ENCODE measurements around the gene CRADD.

The CRADD gene

DNA sequence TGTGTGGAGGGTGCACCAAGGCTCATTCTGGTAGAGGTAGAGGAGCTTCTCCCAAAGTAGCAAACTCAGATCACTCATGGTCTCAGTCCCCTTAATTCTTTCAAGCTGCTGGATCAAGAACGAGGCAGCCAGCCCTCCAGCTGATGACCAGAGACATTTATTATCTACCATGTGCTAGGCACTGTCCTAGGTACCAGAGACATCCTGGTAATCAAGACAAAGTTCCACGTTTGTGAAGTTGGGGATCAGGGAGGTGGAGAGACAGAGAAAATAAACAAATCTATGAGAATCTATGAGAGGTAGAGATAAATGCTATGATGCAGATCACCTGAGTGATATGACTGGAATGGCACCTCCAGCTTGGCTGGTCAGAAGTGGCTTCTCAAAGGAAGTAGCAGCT, 130.2 kb downstream of the CRADD start:
- no peak for DNase-seq (ENCODE audit: low read depth, low spot score)
- Histone ChIP-seq H3K36me3 (ENCODE audit: insufficient read depth, low read length) (no peaks in the 10 kb centered on the region), H3K9ac (ENCODE audit: insufficient read length) (no peak overlapping the region), H3K4me3 (no peak overlapping the region), H3K27ac (no peak overlapping the region), H3K9me3 (ENCODE audit: low read depth, low read length) (no peaks in the 10 kb centered on the region)
- TF ChIP-seq POLR2AphosphoS5 (IDR thresholded peaks at IDR 0.05; ENCODE audit: borderline replicate concordance, low read depth, low read length) (no peak), EZH2 (IDR thresholded peaks at IDR 0.05) (no peak), FOXP2 (optimal IDR thresholded peaks at IDR 0.05; ENCODE audit: control extremely low read depth, extremely low read length, insufficient read depth) (no peak)

GRCh38 chr12:93808169-93808899, 131.2 kb downstream of the CRADD start:
- H3K36me3 ChIP-seq (ENCODE audit: insufficient read depth, low read length), result no peaks in the 10 kb centered on the region

GRCh38 chr12:93812626-93813025, 135.5 kb downstream of the CRADD start:
- Histone ChIP-seq H3K36me3 (ENCODE audit: insufficient read depth, low read length) (no peaks in the 10 kb centered on the region), H3K9ac (ENCODE audit: insufficient read length) (no peak overlapping the region), H3K27ac (peak overlapping the region; percentile 90), H3K4me3 (peak overlapping the region; percentile 15), H3K9me3 (ENCODE audit: low read depth, low read length) (no peaks in the 10 kb centered on the region)
- TF ChIP-seq EZH2 (IDR thresholded peaks at IDR 0.05) (no peak), POLR2AphosphoS5 (IDR thresholded peaks at IDR 0.05; ENCODE audit: borderline replicate concordance, low read depth, low read length) (no peak; the same call in 1 of the 2 replicates), FOXP2 (optimal IDR thresholded peaks at IDR 0.05; ENCODE audit: control extremely low read depth, extremely low read length, insufficient read depth) (no peak)
- peak; percentile 69 for DNase-seq (ENCODE audit: low read depth, low spot score)

More at GRCh38 chr12:93808169-93808899, 131.2 kb downstream of the CRADD start:
- Histone ChIP-seq H3K9ac (ENCODE audit: insufficient read length) (no peak overlapping the region), H3K27ac (no peak overlapping the region), H3K9me3 (ENCODE audit: low read depth, low read length) (no peaks in the 10 kb centered on the region), H3K4me3 (no peak overlapping the region)
- no peak for DNase-seq (ENCODE audit: low read depth, low spot score)
- TF ChIP-seq POLR2AphosphoS5 (IDR thresholded peaks at IDR 0.05; ENCODE audit: borderline replicate concordance, low read depth, low read length) (no peak), EZH2 (IDR thresholded peaks at IDR 0.05) (no peak), FOXP2 (optimal IDR thresholded peaks at IDR 0.05; ENCODE audit: control extremely low read depth, extremely low read length, insufficient read depth) (no peak)

DNA sequence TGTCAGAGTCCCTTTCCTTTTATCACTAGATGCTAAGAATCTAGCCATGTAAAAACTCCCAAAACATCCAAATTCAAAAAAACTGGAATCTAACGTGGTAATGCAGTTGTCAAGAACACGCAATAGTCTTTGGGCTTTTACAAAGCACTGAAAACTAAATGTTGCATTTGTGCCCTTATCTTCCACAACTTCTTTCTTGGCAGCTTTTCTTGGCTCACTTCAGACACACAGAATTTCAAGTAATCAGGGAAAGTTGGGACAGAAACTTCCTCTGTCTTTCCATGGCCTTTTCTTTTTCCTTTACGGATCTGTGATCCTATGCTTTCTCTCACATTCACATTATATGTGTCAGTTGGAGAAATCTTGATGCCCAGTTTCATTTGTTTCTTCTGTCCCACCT, 136.0 kb downstream of the CRADD start:
- no peak for TF ChIP-seq FOXP2 (optimal IDR thresholded peaks at IDR 0.05; ENCODE audit: control extremely low read depth, extremely low read length, insufficient read depth)
- no peak for TF ChIP-seq EZH2 (IDR thresholded peaks at IDR 0.05)
- no peak for TF ChIP-seq POLR2AphosphoS5 (IDR thresholded peaks at IDR 0.05; ENCODE audit: borderline replicate concordance, low read depth, low read length)
- no peaks in the 10 kb centered on the region for H3K9me3 ChIP-seq (ENCODE audit: low read depth, low read length)
- peak overlapping the region; percentile 15 for H3K4me3 ChIP-seq
- H3K9ac ChIP-seq (ENCODE audit: insufficient read length), result no peak overlapping the region
- H3K27ac ChIP-seq, result peak overlapping the region; percentile 90
- no peaks in the 10 kb centered on the region for H3K36me3 ChIP-seq (ENCODE audit: insufficient read depth, low read length)
- DNase-seq (ENCODE audit: low read depth, low spot score), result no peak

GRCh38 chr12:93813972-93814821, 137.0 kb downstream of the CRADD start:
- TF ChIP-seq POLR2AphosphoS5 (IDR thresholded peaks at IDR 0.05; ENCODE audit: borderline replicate concordance, low read depth, low read length), result no peak
- H3K27ac ChIP-seq, result peak overlapping the region; percentile 90
- DNase-seq (ENCODE audit: low read depth, low spot score), result no peak
- H3K9ac ChIP-seq (ENCODE audit: insufficient read length), result peak overlapping the region; percentile 54
- H3K36me3 ChIP-seq (ENCODE audit: insufficient read depth, low read length), result no peaks in the 10 kb centered on the region
- H3K9me3 ChIP-seq (ENCODE audit: low read depth, low read length), result no peaks in the 10 kb centered on the region
- peak overlapping the region; percentile 42; the same call in 1 of the 2 replicates for H3K4me3 ChIP-seq

- no peak for DNase-seq (ENCODE audit: low read depth, low spot score)
- H3K9ac ChIP-seq (ENCODE audit: insufficient read length), result no peak overlapping the region
- no peak overlapping the region for H3K4me3 ChIP-seq
- no peaks in the 10 kb centered on the region for H3K36me3 ChIP-seq (ENCODE audit: insufficient read depth, low read length)
- no peak overlapping the region for H3K27ac ChIP-seq
- no peak for TF ChIP-seq EZH2 (IDR thresholded peaks at IDR 0.05)
- no peaks in the 10 kb centered on the region for H3K9me3 ChIP-seq (ENCODE audit: low read depth, low read length)
Measured at GRCh38 chr12:93818488-93819049, 141.4 kb downstream of the CRADD start.

GRCh38 chr12:93819050-93819491, 141.9 kb downstream of the CRADD start:
- no peak overlapping the region for H3K27ac ChIP-seq
- H3K9ac ChIP-seq (ENCODE audit: insufficient read length), result no peak overlapping the region
- no peaks in the 10 kb centered on the region for H3K9me3 ChIP-seq (ENCODE audit: low read depth, low read length)
- H3K4me3 ChIP-seq, result no peak overlapping the region
- no peak for DNase-seq (ENCODE audit: low read depth, low spot score)
- no peaks in the 10 kb centered on the region for H3K36me3 ChIP-seq (ENCODE audit: insufficient read depth, low read length)
- TF ChIP-seq POLR2AphosphoS5 (IDR thresholded peaks at IDR 0.05; ENCODE audit: borderline replicate concordance, low read depth, low read length) (no peak), EZH2 (IDR thresholded peaks at IDR 0.05) (no peak), FOXP2 (optimal IDR thresholded peaks at IDR 0.05; ENCODE audit: control extremely low read depth, extremely low read length, insufficient read depth) (no peak)

DNA sequence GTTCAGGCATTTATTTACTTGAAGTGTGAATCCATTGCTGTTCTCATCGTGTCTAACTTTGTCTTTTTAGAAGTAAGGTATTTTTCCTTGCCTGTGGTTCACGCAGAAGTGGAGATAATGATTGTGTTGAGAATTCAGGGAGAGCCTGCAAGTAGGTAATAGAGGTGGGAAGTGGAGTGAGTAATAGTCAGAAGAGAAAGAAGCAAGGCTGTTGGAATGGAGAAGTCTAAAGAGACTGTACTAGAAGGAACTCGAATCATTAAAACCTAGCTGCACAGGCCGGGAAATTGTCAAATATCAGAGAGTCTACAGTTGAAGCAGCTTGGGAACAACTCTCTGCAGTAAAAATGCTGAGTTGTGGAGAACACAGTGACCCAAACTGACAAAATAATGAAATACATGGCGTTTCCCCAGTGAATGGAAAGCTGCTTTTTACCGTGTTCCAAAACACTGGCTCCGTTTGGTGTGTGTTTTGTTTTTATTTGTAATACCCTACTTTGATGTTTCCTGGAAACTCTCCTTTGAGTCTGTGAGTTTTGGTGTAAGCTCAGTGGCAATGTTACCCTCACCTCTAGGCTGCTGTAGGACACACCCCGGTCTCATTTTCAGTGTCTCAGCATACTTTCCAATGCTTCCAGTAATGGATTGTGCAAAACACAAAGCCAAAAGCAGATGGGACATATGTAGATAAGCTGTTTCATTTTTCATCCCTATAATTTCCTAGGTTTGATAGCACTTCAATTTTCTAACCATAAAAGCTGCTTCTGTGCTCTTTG, 146.6 kb downstream of the CRADD start:
- Histone ChIP-seq H3K36me3 (ENCODE audit: insufficient read depth, low read length) (no peaks in the 10 kb centered on the region), H3K9me3 (ENCODE audit: low read depth, low read length) (no peaks in the 10 kb centered on the region), H3K4me3 (no peak overlapping the region), H3K9ac (ENCODE audit: insufficient read length) (no peak overlapping the region), H3K27ac (no peak overlapping the region)
- TF ChIP-seq EZH2 (IDR thresholded peaks at IDR 0.05) (no peak), FOXP2 (optimal IDR thresholded peaks at IDR 0.05; ENCODE audit: control extremely low read depth, extremely low read length, insufficient read depth) (no peak), POLR2AphosphoS5 (IDR thresholded peaks at IDR 0.05; ENCODE audit: borderline replicate concordance, low read depth, low read length) (no peak)
- no peak for DNase-seq (ENCODE audit: low read depth, low spot score)
